GM06990 (cell line): ENCODE results near the gene MAP3K9.

Source experiments
- DNase-seq: peaks from one replicate; pipeline ENCODE4 v3.0.0-alpha.2; 2011; ENCODE audit not compliant: insufficient read length; ENCODE audit errors: extremely low read depth
- H3K27me3 ChIP-seq: replicated peaks from 2 replicates; pipeline ENCODE4 v1.6.0; 2011; ENCODE audit warnings: low read length; ENCODE audit not compliant: control insufficient read depth, insufficient read depth
- H3K36me3 ChIP-seq: 2 replicates; pipeline ENCODE4 v1.5.1; 2011; ENCODE audit warnings: low read length; ENCODE audit not compliant: control insufficient read depth, insufficient read depth
- H3K4me3 ChIP-seq: replicated peaks from 2 replicates; pipeline ENCODE4 v1.5.1; 2011; ENCODE audit warnings: low read depth, mild to moderate bottlenecking, control low read depth, low read length
- TF ChIP-seq, protein P1 (sequence below): IDR thresholded peaks from 2 replicates; pipeline ENCODE4 v1.5.1; 2011; ENCODE audit warnings: low read length, control low read depth, mild to moderate bottlenecking, inconsistent platforms; ENCODE audit not compliant: insufficient read depth, poor library complexity, severe bottlenecking

MAP3K9 gene

DNA sequence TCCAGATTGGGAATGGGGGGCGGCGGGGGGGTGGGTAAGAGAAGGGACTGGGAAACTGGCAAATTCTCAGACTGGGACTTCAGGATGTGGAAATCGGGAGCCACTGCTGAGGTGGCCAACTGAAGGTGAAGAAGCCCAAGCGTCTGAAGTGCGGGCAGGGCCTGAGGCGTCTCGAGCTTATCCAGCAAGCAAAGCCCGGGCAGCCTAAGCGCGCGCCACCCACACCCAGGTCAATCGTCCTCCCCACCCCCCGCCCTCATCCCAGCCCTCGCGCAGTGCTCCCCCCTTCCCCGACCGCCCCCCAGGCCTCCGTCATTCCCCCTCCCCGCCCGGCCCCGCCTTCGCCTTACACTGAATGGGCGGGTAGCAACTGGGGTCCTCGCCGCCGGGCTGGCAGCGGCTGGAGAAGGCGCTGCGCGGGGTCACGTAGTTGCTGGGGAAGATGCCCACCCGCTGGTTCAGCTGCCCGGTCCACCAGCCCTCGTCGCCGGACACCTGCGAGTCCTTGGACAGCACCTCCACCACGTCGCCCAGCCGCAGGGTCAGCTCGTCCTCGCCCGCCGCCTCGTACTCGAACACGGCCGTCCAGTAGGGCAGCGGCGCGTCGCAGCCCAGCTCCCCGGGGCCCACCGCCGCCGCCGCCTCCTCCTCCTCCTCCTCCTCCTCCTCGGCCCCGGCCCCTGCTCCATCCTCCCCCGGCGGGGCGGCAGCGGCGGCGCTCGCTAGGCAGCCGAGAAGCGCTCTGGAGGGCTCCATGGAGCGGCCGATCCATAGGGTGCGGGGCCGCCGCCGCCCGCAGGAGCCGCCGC lies 693 bp downstream of the MAP3K9 start:
- DNase-seq, result peak; percentile 48
- TF ChIP-seq, protein P1, sequence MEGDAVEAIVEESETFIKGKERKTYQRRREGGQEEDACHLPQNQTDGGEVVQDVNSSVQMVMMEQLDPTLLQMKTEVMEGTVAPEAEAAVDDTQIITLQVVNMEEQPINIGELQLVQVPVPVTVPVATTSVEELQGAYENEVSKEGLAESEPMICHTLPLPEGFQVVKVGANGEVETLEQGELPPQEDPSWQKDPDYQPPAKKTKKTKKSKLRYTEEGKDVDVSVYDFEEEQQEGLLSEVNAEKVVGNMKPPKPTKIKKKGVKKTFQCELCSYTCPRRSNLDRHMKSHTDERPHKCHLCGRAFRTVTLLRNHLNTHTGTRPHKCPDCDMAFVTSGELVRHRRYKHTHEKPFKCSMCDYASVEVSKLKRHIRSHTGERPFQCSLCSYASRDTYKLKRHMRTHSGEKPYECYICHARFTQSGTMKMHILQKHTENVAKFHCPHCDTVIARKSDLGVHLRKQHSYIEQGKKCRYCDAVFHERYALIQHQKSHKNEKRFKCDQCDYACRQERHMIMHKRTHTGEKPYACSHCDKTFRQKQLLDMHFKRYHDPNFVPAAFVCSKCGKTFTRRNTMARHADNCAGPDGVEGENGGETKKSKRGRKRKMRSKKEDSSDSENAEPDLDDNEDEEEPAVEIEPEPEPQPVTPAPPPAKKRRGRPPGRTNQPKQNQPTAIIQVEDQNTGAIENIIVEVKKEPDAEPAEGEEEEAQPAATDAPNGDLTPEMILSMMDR, result no peak
- H3K36me3 ChIP-seq, result no peaks in the 10 kb centered on the region
- H3K4me3 ChIP-seq, result peak overlapping the region; percentile 86
- no peaks in the 10 kb centered on the region for H3K27me3 ChIP-seq

DNA sequence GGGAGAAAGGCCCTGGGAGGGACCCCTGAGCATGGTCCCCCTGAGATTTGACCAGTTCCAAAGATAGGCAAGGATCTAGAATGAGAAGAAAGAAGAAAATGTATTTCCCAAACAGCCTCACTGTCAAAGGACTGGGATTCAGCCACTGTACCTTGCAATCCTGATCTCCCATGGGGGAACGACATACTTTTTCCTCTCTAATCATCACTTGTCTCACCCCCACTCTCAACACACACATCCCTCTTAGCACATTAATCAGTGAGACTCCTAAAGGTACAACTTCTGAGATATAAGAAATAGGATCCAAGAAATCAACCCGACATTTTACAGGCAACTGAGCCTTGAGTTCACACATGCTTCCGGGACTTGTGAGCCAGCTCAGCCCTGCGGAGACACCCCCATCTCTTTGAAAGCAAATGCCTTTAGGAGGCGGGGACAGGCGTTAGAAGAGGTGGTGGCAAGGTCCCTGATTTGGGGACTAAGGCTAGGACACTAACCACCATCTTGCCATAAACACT lies 1.4 kb downstream of the MAP3K9 start:
- Histone ChIP-seq H3K4me3 (peak overlapping the region; percentile 86), H3K27me3 (no peaks in the 10 kb centered on the region), H3K36me3 (no peaks in the 10 kb centered on the region)
- TF ChIP-seq, protein P1, result no peak
- no peak for DNase-seq

DNA sequence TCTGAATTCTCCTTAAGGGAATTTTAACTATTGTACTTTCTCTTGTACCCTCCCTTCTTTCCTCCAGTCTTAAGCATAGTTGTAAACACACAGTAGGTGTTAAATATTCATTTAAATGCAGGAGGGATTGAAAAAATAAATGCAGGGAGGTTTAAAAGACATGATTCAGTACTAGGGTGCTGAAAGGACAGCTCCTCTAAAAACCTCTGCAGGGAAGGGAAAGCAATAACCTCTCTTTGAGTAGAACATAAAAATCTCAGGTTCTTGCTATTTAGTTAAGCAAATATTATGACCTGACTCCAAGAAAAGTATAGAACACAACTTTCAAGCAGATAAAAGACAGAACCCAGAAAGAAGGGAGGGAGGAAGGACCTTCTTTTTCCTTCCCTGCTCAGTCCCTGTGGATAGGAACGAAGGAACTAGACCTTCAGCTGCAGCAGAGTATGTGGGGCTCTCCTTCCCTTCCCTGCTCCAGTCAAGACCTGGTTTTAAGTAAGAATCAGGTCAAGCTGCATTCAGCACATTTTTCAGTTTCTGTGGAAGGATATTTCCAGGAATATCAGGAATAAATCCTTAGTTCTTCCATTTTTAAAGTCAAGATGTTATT lies 4.7 kb downstream of the MAP3K9 start:
- Histone ChIP-seq H3K4me3 (no peak overlapping the region), H3K36me3 (peaks cover under 1% of the 10 kb centered on the region), H3K27me3 (no peaks in the 10 kb centered on the region)
- DNase-seq, result no peak
- TF ChIP-seq, protein P1, result no peak

DNA sequence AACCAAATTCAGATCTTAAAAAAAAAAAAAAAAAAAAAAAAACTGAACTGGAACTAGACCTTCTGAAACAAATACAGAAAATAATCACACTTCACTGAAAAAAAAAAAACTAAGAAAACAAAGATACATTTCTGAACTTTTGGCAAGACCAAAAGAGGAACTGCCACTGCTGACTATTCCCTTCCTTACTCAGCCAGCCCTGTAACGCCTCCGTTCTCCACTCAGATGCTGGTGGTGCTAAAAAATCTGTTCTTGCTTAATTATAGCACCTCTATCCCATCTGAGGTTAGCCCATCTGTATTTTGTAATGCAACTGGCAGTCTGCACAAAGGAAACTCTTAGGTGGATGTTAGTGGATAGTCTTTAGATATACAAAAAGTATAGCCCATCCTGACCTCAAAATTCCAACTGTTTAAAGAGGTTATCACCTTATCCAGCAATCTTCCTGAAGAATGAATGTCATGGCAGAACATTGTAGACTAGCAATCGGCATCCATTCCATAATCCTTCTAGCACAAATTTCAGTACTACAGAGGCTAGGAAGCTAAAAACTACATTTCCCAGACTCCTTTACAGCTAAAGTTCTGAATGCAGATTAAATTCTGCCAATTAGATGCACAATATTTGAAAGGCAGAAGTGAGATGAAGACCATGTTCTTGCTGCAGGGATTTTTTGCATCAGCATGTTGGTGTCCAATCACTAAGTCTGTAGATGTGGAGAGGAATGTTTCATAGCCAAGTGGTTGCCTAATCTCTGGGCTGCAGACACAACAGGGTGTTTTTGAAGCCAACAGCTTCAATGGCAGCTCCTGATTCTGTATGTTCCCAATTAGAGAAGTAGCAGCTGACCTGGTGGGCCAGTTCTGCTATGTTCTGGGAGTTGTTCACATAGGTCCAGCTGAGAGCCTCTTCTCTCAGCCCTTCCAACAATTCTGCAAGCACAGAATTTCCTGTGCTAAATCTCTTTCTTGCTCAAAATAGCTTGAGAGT lies 5.7 kb downstream of the MAP3K9 start:
- no peak overlapping the region for H3K4me3 ChIP-seq
- TF ChIP-seq, protein P1, result peak; percentile 14

DNA sequence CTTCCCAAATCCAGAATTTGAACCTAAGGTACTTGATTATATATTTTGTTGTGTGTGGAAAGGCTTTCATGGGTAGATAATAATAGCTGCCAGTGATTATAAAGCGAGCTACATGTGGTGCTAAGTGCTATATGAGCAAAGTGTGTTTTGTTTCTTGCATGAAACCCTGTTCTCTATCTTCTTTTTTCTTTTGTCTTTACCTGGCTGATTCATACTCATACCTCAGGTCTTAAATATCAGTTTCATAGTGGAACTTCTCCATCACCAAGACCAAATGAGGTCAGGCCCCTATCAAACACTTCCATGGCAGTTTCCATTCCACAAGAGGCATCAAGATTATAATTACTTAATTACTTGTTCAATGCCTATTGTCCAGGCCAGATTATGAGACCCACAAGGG lies 6.9 kb downstream of the MAP3K9 start:
- TF ChIP-seq, protein P1, result no peak
- H3K27me3 ChIP-seq, result no peaks in the 10 kb centered on the region
- DNase-seq, result no peak
- no peak overlapping the region for H3K4me3 ChIP-seq
- peaks cover 2% of the 10 kb centered on the region for H3K36me3 ChIP-seq

More for the DNA sequence above, 5.7 kb downstream of the MAP3K9 start:
- Histone ChIP-seq H3K36me3 (peaks cover 2% of the 10 kb centered on the region), H3K27me3 (no peaks in the 10 kb centered on the region)
- peak; percentile 27 for DNase-seq
